Tongue (tissue), 2 donors: Measurements from ENCODE around the gene TGM1. TPM values are rescaled to one million over a fixed set of nuclear protein-coding genes. Genes with fewer than 3 reads are reported as not detected.
A peak's percentile ranks its signal among the peaks of the same experiment; 100 is the strongest.

Source experiments
- DNase-seq: peaks from one replicate; pipeline ENCODE4 v3.0.0-alpha.2; 2015
- total RNA-seq: library from RNA; depleted of rRNA; stranded (reverse); fragments of >200 nt; gene quantifications from one replicate; pipeline ENCODE4 v1.2.3, GENCODE V29; 2014

Gene TGM1
- total RNA-seq = 29.0 TPM

DNA sequence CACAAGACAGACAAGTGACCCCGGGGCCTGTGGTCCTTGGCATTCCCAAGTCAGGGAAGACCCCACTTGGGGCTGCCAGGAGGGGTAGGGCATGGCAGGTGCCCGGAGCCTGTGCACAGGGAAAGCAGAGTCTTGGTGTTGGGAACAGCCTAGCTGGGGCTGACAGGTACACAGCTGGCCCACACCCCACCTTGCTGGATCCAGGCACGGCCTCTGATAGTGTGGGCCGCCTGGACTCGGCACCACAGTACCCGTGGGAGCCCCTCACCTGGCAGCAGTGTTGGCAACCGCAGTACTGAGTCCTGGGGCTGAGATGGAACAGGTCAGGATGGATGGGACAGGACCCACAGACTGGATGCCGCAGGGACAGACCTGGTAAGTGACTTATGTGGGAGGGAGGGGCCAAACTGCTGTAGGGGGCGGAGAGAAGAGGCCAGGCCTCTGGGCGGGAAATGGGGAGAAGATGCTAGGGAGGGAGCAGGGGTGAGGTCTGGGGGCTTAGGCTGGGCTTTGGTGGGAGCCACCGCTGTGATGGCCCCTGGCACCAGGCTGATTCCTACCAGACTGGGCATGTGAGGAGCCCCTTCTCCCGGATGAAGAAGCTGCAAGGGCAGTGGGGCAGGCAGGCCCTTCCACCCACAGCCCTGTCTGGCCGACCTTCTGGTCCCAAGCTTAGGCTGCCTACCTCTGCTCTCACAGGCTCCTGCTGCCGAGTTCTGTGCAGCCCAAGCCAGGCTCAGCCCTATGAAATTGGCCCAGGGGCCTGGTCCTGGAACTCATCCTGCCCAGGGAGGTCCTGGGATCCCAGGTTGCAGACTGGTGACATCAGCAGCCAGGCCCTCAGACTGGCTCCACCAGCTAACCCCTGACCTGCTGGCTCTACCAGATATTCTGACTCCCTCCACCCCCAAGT lies at the start of gene TGM1:
Gene TGM1 (minus strand): TSS at position 357 of the 913 bp plus-strand sequence. CDS start 825 bp downstream, outside the sequence.
- DNase-seq = no peak

DNA sequence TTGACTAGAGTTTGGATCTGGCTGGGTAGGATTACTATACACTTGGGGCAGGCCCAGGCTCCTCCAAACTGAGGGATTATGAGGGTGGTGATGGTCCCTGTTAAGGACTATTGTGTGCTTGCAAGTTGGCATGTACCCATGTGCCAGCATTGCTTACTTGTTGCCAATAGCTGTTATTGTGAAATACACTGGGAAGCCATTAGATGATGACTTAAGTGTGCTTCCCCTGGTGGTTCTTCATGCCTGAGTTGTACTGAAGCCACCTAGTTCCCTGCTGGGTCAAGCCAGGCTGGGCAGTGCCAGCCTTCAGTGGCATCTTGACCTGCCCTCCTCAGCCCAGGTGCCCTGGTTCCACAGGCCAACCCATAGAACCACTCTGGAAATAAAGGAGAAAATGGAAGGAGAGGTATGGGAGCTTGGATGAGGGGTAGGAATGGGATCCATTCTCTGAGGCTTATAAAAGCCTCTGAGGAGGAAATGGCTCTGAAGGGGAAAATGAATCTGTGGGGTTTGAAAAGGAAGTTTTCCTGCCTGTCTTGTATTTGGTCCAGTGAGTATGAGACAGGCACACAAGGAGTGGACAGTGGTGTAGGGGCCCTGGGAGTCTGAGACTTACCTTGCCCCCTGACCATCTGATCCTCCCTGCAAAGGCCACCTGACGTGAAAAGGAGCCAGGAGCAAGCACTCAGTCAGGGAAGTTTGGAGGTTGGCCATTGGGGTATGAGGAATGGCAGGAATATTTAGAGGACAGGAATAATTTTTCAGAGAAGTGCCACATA lies 49.0 kb upstream of the TGM1 start:
- DNase-seq = no peak

DNA sequence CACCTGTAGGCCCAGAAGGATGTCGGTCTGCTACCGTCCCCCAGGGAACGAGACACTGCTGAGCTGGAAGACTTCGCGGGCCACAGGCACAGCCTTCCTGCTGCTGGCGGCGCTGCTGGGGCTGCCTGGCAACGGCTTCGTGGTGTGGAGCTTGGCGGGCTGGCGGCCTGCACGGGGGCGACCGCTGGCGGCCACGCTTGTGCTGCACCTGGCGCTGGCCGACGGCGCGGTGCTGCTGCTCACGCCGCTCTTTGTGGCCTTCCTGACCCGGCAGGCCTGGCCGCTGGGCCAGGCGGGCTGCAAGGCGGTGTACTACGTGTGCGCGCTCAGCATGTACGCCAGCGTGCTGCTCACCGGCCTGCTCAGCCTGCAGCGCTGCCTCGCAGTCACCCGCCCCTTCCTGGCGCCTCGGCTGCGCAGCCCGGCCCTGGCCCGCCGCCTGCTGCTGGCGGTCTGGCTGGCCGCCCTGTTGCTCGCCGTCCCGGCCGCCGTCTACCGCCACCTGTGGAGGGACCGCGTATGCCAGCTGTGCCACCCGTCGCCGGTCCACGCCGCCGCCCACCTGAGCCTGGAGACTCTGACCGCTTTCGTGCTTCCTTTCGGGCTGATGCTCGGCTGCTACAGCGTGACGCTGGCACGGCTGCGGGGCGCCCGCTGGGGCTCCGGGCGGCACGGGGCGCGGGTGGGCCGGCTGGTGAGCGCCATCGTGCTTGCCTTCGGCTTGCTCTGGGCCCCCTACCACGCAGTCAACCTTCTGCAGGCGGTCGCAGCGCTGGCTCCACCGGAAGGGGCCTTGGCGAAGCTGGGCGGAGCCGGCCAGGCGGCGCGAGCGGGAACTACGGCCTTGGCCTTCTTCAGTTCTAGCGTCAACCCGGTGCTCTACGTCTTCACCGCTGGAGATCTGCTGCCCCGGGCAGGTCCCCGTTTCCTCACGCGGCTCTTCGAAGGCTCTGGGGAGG lies 47.9 kb upstream of the TGM1 start, which contains the start of gene LTB4R:
Gene LTB4R (plus strand): TSS at position 857 of the 959 bp plus-strand sequence. CDS start 4,150 bp downstream, outside the sequence.
- DNase-seq = peak; percentile 82

DNA sequence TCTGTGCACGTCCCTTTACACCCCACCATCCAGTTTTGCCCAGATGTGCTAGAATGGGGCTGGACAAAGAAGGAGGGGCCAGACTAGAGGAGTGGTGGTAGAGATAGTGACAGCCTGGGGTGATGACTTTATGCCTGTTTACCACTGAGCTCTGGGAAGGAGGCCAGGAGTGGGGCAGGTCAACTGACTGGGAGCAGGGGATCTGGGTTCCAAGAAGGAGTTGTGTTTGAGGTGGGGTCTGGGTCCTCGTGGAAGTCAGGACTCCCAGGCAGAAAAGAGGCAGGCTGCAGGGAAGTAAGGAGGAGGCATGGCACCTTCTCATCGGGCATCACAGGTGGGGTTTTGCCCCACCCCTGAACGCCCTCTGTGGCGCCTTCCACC lies 47.3 kb upstream of the TGM1 start:
- DNase-seq = peak; percentile 21

DNA sequence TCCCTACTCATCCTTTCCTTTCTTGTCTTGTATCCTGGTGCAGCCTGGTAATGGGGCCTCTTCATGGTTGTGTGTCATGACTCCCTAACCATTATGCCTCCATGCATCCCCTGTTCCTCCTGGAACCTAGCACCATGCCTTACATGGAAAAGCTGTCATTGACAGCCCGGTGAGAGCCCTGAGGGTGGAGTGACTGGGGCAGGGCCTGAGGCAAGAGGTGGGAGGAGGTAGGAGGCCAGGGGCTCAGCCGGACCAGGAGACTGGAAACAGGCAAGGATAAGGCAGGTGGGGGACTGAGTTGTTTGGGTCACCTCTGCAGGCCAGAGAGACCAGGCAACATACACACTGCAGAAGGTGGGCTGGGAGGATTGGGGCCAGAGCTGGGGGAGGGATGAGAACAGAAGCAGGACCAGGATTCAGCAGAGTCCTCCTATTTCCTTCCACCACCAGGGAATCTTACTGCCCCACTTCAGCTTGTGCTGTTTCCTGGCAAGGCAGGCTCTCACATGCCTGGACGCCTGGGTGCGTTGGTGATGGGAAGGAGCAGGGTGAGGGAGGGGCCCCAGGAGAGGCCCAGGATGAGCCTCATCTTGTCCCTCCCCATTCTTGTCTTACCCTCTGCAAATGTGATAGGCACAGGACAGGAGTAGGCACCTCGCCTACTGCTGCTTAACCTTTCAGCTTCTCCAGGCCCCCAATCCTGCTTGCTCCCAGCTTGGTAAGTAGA lies 46.7 kb upstream of the TGM1 start, which contains the start of gene LTB4R2:
Gene LTB4R2 (plus strand): TSS at position 603 of the 727 bp plus-strand sequence. CDS start 525 bp downstream, outside the sequence.
- DNase-seq = peak; percentile 40

DNA sequence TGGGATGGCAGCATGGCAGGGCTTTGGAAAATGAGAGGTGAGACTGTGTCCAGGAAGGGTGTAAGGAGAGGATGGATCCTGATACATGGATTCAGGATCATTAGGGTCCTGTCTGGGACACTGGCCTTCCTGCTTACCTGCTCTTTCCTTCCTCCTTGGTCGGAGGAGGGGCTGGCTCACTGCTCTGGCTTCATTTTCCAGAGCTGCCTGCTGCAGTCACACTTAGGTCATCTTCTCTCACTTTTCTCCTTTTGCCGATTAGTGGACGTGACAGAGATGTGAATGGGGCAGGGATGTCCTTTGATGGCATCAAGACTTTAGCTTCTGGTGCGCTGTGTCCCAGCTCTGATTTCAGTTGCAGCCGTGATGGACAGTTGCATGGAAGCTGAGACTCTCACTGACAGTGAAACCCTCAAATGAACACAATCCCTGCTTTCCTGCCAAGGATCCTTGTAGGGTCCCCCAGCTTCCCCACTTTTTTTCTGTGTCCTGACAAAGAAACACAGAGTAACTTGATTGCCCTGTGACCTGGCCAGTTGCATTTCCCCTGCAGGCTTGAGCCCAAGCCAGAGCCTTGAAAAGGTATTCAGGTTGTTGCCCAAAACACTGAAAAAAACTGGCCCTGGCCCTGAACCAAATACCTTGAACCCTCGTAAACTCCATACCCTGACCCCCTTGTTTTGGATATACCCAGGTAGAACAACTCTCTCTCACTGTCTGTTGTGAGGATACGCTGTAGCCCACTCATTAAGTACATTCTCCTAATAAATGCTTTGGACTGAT lies 45.6 kb upstream of the TGM1 start:
- no peak for DNase-seq

DNA sequence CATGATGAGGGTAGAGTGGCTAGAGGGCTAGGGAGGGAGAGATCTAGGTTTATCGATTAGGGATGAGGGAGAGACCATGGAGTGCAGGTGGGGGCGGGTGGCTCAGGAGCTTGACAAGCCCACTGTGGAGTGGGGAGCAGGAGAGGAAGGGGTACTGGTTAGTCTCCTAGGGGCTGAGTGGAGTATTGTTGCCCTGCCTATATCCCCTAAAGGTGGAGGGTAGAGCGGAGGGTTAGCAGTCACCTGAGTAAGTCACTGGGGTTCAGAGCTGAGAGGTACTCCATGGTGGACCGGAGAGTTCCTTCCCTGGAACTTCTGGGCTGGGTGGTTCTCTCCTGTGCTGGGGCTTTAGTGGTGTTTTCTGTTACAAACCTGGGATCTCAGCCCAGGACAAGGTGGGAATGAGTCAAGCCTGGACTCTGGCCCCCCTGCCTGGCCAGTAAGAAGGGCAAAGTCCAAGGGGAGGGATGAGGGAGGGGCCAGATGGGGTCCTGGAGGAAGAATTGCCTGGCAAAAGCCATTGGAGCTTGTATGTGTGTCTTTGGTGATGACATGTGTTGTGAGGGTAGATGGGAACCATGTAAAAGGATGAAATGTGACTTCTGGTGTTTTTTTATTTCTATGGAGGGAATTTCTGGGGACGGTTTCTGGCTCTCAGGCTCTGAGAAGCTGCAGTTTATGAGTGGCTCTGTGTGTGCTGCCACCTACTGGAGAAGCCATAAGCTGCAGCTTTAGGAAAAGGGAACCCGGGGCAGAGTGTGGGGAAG lies 44.8 kb upstream of the TGM1 start, which contains the start of gene CIDEB:
Gene CIDEB (minus strand): TSS at position 403 of the 767 bp plus-strand sequence. CDS start 119 bp downstream, at position 284.
- DNase-seq = peak; percentile 80

DNA sequence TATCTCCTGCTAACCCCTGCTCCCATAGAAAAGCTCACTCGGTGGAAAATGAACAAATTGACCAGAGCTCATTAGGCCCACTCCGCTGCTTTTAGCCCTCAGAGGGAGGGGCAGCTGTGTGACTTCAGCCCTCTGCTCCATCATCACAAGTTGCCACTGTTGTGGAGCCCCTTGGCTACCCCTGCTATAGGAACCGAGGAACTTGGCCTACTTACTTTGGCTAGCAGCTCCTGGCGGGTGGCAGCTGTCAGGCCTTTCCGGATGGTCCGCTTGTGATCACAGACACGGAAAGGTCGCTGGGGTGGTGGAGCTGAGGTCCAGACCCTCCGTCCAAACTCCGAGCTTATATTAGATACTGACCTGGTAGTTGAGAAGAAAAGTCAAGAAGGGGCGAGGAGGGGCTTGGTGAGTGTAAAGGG lies 44.2 kb upstream of the TGM1 start:
- no peak for DNase-seq

DNA sequence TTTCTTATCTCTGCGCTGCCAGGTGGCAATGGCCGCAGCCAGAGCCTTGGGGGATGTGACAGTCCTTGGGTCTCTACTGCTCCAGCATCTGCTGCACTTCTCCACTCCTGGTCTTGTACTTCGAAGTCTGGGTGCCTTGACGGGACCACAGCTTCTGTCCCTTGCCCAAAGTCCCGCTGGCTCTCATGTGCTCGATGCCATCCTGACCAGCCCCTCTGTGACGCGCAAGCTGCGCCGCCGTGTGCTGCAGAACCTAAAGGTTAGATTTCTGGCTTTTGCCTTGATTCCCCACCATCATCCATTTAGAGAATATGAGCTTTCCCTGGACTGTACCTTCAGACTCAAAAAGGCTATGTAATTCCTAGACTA lies 41.0 kb upstream of the TGM1 start:
- no peak for DNase-seq

DNA sequence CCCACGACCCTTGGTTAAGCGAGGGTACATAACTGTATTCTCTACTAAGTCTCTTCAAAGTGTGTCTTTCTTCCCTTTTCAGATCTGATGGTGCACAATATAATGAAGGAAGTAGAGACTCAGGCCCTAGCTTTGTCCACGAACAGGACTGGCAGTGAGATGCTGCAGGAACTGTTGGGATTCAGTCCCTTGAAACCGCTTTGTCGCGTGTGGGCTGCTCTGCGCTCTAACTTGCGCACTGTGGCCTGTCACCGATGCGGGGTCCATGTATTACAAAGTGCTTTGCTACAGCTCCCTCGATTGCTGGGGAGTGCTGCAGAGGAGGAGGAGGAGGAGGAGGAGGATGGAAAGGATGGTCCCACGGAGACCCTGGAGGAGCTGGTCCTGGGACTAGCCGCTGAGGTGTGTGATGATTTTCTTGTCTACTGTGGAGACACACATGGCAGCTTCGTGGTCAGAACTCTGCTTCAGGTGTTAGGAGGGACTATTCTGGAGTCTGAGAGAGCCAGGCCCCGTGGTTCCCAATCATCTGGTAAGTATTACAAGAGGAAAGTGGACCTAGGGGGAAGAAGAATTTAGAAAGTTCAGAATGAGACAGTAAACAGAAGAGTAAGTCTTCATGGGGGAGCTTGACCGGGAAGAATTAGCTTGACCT lies 37.5 kb upstream of the TGM1 start:
- no peak for DNase-seq

DNA sequence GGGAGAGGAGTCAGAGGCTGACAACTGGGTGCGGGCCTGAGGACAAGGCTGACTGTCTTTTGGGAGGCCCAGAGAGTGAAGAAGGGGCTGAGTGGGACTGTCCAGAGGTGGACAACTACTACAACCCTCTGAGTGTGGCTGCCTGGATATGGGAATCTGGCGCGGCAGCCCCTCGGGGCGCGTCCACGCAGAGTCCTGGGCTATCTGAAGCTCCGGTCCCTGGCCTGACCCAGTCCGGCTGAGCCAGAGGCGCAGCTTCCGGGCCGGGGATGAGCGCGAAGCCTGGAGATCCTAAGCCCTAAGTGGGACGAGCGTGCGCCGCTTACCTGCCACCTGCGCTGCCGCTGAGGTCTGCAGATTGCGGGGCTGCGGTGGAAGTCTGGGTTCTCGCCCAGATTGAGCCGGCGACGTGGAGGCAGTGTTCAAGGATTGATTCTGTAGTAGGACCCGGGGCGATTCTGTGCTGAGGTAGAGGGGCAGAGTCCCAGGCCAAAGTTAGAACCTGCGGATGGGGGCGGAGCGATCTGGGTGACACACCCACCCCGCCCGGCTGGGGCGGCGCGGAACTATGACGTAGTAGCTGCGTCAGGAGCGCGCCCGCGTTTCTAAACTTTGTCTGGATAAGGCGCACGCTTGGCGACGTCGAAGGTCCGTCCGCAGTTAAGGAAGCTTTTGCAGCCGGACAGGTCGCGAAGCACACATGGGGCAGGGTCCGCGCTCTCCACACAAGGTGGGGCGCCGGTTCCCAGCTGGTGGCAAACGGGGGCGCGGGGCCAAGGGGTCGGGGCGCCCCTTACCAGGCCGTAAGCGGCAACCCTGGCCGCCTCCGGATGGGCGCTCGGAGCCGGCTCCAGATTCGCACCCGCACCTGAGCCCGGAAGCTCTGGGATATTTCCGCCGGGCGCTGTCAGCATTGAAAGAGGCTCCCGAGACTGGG lies 36.5 kb upstream of the TGM1 start, which contains the start of the genes DHRS1 and NOP9:
Gene DHRS1 (minus strand): TSS at position 526 of the 937 bp plus-strand sequence. CDS start 674 bp downstream, outside the sequence.
Gene NOP9 (plus strand): TSS at position 596 of the 937 bp plus-strand sequence. CDS start 105 bp downstream, at position 701.
- peak; percentile 96 for DNase-seq

DNA sequence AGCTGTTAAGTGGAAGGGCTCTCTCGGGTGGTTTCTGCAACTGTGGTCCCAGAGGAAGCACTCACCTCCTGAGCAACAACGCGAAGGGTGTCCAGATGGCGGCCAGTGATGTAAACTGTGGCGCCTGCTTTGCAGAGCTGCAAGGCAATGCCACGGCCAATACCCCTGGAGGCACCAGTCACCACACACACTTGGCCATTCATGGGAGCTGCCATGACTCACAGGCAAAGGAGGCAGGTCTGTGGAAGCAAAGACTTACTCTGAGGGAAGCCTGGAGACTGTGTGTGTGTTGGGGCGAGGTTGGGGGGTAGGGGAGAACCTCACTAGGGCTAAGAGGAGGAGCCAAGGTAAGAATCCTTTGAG lies 35.9 kb upstream of the TGM1 start:
- DNase-seq = no peak

DNA sequence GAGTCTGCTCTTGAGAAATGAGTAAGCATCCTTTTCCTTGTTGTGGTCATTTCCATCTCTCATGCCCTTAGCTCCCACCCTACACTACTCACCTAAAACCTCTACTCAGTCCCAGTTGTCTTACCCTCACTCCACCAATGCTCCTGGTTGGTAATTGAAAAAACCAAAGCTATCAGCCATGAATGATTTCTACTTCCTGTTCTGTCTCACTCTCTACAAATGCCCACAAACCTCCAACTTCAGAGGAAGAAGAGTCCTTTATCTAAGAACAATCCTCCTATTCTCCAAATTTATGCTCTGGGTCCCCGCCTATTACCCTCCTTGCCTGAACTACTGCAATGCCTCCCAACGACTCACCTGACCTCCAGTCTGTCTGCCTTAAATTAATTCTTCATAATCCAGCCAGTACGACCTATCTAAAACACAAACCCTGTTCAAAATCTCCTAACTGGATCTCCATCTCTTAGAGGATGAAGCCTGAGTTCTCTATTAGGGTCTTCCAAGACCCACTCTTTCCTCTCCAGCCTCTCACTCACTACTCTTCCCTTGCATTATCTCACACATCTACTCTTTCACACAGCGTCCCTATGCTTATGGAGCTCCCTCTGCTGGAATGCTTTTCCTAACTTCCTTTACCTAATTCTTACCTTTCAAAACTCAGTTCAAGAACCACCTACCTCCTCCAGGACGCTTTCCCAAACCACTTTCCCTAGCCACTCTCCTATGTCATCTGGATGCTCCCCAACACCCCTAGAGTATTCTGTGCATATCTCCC lies 34.4 kb upstream of the TGM1 start:
- peak; percentile 37 for DNase-seq

DNA sequence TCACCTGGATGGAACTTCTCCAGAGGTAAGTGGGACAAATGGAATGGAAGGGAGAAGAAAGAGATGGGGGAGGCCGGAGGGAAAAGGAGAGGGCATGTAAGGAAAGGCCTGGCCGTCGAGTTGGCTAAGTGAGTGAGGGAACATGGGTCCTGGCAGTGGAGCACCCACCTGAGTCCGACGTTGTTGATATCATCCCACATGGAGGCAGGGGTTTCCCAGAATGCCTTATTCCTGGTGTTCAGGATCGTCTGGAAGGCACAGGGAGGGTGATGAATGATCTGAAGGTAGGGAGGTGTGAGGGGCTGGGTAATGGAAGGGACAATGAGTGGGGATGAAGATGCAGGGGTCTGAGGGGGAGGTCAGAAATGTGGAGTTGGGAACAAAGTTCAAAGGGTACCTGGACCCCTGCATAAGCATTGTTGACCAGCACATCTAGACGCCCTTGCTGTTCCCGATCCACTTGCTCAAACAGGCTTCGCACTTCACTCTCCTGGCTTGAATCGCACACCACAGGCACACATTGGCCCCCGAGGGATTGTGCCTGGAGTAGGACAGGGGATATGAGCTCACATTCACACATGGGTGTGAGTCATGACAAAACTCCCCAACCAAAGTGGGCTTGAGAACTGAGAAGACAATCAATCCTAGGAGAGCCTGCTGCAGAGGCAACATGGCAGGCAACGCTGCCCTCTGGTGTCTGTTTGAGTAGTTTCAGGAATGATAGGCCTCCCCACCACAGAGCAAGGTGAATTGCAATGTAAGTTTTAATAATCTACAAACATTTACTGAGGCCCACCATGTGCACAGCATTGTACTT lies 33.6 kb upstream of the TGM1 start:
- DNase-seq = peak; percentile 83

DNA sequence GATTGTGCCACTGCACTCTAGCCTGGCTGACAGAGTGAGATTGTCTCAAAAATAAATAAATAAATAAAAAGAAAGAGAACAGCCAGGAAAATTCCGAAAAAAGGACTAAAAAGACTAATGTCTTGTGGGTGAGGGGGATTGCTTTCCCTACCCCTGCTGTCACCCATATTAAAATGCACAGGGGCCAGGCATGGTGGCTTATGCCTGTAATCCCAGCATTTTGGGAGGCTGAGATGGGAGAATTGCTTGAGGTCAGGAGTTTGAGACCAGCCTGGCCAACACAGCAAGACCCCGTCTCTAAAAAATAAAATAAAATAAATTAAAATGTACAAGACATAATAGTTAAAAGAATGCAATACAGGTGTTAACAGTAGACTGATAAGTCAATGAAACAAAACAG lies 30.5 kb upstream of the TGM1 start:
- no peak for DNase-seq
